Measurements from ENCODE around the gene HS6ST2.

DNA sequence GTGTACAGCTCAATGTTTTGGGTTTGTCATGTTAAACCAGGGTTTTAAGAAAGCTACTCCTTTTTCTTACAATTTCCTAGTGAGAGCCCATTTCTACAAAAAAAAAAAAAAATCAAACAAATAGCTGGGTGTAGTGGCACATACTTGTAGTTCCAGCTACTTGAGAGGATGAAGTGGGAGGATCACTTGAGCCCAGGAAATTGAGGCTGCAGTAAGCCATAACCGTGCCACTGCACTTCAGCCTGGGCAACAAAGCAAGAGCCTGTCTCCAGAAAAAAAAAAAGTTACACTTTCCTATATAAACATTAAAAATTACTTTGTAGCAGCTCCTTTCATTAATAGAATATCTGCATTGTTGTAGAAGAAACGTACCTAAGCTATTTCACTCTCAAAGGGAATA lies 166.7 kb downstream of the HS6ST2 start:
- TF ChIP-seq, protein P1, sequence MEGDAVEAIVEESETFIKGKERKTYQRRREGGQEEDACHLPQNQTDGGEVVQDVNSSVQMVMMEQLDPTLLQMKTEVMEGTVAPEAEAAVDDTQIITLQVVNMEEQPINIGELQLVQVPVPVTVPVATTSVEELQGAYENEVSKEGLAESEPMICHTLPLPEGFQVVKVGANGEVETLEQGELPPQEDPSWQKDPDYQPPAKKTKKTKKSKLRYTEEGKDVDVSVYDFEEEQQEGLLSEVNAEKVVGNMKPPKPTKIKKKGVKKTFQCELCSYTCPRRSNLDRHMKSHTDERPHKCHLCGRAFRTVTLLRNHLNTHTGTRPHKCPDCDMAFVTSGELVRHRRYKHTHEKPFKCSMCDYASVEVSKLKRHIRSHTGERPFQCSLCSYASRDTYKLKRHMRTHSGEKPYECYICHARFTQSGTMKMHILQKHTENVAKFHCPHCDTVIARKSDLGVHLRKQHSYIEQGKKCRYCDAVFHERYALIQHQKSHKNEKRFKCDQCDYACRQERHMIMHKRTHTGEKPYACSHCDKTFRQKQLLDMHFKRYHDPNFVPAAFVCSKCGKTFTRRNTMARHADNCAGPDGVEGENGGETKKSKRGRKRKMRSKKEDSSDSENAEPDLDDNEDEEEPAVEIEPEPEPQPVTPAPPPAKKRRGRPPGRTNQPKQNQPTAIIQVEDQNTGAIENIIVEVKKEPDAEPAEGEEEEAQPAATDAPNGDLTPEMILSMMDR (IDR thresholded peaks at IDR 0.05) = no peak
- TF ChIP-seq EZH2 (IDR thresholded peaks at IDR 0.05) (no peak), EZH2phosphoT487 (IDR thresholded peaks at IDR 0.05) (no peak)

All from neural progenitor cell (in vitro differentiated cells).